Measurements from ENCODE around the gene NOVA2. TPM values are rescaled to one million over a fixed set of nuclear protein-coding genes. Genes with fewer than 3 reads are reported as not detected.

Gene NOVA2, protein sequence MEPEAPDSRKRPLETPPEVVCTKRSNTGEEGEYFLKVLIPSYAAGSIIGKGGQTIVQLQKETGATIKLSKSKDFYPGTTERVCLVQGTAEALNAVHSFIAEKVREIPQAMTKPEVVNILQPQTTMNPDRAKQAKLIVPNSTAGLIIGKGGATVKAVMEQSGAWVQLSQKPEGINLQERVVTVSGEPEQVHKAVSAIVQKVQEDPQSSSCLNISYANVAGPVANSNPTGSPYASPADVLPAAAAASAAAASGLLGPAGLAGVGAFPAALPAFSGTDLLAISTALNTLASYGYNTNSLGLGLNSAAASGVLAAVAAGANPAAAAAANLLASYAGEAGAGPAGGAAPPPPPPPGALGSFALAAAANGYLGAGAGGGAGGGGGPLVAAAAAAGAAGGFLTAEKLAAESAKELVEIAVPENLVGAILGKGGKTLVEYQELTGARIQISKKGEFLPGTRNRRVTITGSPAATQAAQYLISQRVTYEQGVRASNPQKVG
- polyA plus RNA-seq (ENCODE audit: insufficient read length in 3 of 3): 1 to 10 TPM; 2.8 to 4.1 (median 2.9) TPM

DNA sequence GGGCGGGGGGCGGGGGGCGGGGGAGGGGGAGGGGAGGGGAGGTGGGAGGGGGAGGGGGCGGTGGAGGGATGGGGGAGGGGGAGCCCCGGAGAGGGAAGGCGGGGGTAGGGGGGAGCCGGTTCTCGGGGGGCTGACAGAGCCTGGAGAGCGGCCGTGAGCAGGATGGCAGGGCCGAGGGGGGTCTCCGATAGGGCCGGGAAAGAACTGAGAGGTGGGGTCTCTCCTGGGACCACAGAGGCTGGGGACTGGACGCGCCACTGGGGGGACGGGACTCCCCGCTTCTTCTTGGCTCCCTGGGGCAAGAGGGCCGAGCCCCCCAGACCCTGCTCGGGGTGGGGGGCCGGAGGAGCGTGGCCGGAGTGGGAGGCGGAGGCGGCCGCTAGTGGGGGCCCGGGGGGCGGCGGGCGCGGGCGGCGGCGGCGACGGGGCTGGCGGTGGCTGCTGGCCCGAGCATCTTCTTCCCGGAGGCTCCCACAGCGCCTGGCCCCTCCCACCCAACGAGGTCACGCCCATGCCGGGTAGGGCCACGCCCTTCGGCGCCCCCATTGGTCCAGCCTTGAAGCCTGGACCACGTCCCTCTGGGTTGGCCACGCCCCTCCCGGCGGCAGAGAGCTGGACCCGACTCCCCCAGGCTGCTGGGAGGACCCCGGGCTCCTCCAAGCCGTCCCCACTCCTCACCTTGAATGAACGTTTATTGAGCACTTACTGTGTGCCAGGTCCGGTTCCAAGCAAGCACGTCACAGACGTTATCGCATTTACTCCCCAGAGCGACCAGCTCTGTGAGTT is at the start of gene NOVA2:
Gene NOVA2, minus strand, starts transcription at position 313 of the 786 bp plus-strand sequence. CDS start 514 bp downstream, outside the sequence.
- no peak for DNase-seq (ENCODE audit: low read depth in 3 of 3, low spot score in 2 of 3)

DNA sequence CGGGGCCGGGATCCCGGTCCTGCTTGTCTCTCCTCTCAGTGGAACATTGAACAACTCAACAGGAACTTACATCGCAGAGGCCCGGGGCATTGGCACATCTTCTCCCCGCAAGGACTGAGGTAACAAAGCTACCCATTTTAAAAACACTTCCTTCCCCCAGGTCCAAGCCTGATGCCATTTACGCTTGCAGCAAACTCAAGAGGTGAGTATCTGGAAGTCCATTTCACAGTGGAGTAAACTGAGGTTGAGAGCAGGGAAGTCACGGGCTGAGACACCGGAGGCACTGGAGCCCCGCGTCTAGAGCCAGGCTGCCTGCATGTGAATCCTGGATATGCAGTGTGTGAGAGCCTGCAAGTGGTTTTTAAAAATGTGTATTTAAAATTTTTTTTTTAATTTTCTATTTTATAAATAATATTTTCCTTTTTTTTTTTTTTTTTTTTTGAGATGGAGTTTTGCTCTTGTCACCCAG is 49.7 kb upstream of the NOVA2 start:
- DNase-seq (ENCODE audit: low read depth in 3 of 3, low spot score in 2 of 3): no peak

DNA sequence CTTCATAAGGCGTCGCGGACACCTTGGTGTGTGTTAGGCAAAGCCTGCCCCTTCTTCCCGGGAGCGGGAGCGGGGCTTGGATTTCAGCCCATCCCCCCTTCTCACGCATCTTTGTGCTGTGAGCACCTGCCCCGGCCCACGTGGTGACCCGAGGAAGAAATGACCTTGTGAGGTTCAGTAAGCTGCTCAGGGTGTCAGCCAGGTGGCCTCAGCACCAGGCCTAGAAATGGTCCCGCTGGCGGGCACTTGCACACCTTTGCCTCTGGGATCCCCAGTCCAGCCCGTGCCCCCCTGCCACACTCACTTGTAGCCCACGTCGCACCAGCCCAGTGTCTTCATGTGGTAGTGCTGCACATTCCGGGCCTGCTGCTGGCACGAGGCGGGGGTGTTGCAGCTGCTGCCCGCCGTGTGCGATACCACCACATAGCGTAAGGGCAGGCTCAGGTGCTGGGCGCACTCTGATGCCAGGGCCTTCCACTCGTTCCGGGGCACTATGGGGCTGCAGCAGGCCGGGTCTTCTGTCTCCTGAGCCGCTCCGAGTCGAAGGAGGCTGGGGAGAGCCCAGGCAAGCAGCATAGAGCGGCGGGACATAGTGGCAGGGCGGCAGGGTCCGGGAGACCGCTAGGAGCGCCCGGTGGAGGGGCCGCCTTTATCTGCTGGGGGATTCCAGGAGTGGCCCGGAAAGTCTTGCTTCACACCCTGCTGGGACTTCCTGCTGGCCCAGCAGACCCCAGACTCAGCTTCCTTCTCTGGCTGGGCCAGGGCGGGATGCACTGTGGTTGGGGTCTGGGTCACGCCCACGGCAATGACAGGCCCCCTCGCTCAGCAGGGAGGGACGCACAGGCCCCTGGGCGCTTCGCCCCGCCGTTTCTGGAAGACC is 49.0 kb upstream of the NOVA2 start, which contains the start of gene PGLYRP1:
Gene PGLYRP1, minus strand, starts transcription at position 623 of the 880 bp plus-strand sequence. Its CDS starts 32 bp downstream, at position 591.
- DNase-seq (ENCODE audit: low read depth in 3 of 3, low spot score in 2 of 3): no peak

DNA sequence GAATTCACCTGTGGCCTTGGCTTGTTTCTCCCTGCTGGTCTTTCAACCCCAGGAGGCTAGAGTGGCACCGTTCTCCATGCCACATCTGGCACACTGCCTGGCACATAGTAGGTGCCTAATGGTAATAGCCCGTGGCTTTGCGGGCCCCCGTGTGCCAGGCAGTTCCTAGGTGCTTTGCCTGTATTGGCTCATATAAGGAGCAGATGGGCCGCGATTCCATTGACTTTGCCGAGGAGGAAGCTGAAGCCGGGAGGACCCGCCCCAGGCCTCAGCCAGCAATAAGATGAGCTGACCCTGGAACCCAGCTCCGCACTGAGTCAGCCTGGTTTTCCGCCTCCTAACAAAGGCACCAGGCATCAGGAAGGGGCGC is 48.4 kb upstream of the NOVA2 start:
- DNase-seq (ENCODE audit: low read depth in 3 of 3, low spot score in 2 of 3): no peak

DNA sequence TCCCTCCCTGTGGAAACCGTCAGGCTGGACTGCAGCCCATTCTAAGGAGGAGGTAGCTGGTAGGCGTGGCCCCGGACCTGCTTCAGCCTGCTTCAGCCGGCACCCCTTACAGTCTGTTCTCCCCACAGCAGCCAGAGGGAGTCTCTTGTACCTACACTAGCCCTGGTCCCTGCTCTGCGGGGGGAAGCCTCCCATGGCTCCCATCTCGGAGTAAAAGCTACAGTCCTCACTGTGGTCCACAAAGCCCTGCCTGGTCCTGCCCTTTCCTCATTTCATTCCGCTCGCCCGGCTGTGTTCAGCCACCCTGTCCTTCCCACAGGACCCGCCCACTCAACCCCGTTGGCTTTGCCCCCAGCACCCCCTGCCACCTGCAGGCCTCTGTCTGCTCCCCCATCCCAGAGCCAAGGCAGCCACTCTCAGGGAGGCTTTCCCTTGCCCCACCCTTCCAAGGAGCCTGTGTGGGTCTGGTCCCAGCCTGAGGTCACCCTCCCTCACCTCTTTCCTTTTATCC is 47.9 kb upstream of the NOVA2 start:
- DNase-seq (ENCODE audit: low read depth in 3 of 3, low spot score in 2 of 3): no peak

DNA sequence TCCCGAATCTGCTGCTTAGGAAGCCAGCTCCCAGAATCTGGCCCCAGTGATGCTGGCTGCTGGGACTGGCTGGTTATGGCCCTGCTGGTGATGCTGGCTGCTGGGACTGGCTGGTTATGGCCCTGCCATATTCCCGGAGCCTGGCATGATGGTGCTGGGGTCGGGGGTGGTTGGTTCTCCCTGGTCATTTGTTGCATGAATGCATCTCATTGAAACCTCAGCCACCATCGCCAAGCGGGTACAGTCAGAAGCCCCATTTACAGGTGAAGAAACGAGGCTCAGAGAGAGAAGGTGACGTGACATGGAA is 47.1 kb upstream of the NOVA2 start:
- no peak for DNase-seq (ENCODE audit: low read depth in 3 of 3, low spot score in 2 of 3)

DNA sequence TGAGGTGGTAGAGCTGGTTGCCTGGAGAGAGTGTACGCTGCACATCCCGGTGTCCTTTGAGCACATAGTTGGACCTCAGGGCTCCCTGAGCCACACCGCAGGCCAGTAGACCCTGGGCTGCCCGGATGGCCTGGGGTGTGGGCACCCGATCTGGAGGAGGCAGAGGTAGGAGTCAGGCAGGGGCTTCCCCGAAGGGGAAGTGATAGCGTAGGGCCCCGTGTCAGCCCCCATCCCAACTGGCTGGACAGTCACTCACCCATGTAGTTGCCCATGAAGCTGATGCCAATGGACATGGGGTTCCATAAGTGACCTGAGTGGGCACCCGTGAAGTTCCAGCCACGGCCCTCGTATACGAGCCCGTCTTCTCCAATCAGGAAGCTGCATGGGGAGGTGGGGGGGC is 45.6 kb upstream of the NOVA2 start:
- DNase-seq (ENCODE audit: low read depth in 3 of 3, low spot score in 2 of 3): no peak

DNA sequence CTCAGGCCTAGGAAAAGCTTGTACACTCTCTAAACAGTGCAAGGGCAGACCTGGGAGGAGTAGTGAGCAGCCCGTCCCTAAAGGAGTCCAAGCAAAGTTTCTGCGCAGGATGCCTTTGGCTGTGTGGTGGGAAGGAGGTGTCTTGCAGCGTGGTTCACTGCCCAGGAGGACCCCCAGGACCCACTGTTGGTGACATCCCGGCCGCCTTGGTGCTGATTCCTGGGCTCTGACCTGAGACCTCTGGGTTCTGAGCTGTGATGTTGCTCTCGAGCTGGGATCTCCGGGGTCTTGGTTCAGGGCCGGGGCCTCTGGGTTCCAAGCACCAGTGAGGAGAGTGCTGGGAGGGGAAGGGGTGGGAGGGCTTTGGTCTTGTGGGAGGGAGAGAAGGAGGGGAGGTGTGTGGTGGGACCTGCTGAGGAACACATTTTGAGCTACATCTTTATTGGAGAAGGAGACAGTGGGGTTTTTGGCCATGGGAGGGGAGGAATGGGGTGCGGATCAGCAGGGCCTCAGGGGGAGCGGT is 45.1 kb upstream of the NOVA2 start:
- DNase-seq (ENCODE audit: low read depth in 3 of 3, low spot score in 2 of 3): no peak

DNA sequence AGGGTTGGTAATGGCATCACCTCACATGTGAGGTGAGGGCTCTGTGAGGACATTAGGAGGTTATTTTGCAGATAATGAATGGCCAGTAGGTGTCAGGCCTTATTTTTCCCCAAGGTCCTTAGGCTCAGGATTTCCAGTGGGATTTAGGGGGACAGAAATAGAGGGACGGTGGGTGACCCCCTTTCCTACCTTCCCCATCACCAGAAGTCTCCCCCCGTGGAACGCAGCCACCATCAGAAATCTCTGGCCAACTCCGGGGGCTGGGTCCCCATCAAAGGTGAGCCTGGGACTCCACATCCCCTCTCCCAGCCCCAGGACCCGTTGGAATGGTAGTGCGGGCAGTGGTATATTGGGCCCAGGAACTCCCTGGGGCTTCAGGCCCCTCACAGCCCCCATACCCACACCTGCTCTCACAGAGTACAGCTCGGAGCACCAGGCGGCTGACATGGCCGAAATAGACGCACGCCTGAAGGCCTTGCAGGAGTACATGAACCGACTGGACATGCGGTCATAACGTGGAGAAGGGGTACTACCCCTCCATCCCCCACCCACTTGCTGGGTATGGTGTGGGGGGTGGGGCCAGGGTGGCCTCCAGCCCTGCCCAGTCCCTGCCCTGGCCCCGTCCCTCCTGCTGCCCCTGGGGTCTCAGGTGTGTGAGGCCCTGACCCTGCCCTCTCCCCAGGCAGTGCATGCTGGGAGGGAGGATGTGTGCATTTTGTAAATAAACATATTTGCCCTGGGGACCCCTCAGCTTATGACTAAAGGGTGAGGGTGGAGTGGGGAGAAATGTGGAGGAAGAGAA is 44.4 kb upstream of the NOVA2 start:
- no peak for DNase-seq (ENCODE audit: low read depth in 3 of 3, low spot score in 2 of 3)

DNA sequence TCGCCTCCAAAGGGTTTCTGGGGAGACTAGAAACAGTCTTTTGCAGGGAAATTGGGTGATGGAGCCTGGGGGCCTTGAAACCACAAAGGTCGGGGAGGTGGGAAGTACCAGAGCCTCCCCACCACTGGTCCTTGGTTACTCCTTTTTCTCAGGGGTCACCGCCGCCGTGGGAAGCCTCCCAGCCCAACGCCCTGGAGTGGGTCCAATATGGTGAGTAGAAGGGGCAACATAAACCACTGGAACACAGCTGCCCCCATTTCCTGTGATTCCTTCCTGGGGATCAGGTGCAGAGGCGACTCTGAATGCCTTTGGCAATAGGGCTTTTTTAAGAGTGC is 43.4 kb upstream of the NOVA2 start:
- no peak for DNase-seq (ENCODE audit: low read depth in 3 of 3, low spot score in 2 of 3)

DNA sequence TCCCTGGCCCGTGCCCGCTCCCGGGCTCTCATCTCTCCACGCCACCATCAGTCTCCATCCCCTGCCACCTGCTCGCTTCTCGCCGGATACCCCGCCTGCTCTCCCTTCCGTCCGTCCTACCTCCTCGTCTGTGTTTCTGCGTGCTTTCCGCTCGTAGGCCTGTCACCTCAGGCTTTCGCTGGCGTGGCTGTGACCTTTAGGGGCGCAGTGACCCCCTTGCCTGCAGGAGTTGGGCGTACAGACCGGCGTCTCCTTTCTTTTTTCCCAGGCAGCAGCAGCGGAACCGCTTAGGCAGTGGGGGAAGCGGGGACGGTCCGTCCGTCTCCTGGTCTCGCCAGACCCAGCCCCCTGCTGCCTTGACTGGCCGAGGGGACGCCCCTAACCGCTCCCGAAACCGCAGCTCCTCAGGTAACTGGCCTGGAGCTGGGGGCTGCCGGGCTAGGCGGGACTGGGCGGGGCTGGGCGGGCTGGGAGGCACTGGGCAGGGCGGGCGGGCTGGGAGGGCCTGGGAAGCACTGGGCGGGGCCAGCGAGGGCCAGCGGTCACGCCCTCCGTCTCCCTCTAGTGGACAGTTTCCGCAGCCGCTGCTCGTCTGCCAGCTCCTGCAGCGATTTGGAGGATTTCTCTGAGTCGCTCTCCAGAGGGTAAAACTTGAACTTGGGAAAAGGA is 42.9 kb upstream of the NOVA2 start:
- DNase-seq (ENCODE audit: low read depth in 3 of 3, low spot score in 2 of 3): peak in 1 of 3 donors; percentile 54

DNA sequence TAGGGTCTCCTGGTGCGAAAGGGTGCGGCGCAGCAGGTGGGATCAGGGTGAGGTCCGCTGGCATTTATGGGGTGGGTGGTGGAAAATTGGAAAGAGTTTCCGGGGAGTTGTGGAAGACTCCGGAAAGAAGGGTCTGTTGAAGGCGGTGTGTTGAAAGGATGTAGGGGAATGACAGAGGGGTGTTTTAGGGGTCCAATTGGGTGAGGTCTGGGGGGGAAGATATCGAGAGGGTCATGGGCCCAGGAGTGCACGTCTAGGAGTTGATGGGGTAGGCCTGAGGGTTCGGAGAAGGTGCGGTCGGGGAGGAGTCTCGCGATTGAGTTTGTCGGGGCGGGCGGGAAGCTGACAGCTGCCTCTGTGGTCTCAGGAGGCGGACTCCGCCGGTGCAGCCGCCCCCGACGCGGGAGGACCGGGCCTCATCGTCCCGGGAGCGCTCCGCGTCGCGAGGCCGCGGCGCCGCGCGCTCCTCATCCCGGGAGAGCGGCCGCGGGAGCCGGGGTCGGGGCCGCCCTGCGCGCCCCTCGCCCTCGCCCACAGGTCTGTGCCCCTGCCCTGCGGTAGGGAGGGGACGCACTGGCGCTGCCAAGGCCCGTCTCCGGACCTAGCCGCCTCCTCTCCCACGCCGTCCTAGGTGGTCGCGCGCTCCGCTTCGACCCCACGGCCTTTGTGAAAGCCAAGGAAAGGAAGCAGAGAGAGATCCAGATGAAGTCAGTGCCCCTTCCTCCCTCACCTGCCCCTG is 42.2 kb upstream of the NOVA2 start:
- no peak for DNase-seq (ENCODE audit: low read depth in 3 of 3, low spot score in 2 of 3)

DNA sequence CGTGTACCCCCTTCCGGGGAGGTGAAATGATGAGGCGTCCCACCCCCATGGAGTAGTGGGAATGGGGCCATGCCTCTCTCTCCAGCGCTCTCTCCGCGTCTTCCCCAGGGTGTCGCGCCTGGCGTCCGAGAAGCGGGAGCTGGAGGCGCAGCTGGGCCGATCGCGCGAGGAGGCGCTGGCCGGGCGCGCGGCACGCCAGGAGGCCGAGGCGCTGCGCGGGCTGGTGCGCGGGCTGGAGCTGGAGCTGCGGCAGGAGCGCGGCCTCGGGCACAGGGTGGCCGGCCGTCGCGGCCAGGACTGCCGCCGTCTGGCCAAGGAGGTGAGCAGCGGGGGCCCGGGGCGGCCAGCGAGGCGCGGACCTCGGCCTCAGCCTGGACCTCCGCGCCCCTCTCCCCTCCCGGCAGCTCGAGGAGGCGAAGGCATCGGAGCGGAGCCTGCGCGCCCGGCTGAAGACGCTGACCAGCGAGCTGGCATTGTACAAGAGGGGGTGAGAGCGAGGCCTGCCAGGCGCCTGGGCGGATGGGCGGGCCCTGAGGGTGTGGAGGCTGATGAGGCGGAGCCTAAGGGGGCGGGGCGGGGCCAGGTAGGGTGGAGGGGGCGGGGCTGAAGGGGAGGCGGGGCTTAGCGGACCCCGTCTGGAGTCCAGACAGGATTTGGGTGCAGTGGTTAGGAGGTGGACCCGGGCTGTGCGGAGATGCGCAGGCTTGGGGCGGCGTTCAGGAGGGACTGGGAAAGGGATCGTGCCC is 41.4 kb upstream of the NOVA2 start:
- no peak for DNase-seq (ENCODE audit: low read depth in 3 of 3, low spot score in 2 of 3)

DNA sequence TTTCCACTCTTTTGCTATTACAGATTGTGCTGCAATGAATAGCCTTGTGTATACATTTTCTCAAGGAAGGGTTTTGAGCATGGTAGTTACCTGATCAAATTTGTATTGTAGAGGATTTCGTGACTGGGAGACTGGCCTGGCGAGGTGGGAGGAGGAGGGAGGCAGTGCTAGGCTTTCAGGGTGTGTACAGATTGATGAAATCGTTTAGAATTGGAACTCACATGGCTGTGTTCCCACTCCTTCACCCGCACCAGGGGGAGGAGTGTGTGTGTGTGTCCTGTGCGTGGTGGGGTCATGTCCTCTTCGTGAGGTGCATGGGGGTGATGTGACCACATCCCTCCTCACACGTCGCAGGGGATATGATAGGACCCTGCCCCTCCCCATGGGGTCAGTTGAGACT is 40.9 kb upstream of the NOVA2 start:
- no peak for DNase-seq (ENCODE audit: low read depth in 3 of 3, low spot score in 2 of 3)

DNA sequence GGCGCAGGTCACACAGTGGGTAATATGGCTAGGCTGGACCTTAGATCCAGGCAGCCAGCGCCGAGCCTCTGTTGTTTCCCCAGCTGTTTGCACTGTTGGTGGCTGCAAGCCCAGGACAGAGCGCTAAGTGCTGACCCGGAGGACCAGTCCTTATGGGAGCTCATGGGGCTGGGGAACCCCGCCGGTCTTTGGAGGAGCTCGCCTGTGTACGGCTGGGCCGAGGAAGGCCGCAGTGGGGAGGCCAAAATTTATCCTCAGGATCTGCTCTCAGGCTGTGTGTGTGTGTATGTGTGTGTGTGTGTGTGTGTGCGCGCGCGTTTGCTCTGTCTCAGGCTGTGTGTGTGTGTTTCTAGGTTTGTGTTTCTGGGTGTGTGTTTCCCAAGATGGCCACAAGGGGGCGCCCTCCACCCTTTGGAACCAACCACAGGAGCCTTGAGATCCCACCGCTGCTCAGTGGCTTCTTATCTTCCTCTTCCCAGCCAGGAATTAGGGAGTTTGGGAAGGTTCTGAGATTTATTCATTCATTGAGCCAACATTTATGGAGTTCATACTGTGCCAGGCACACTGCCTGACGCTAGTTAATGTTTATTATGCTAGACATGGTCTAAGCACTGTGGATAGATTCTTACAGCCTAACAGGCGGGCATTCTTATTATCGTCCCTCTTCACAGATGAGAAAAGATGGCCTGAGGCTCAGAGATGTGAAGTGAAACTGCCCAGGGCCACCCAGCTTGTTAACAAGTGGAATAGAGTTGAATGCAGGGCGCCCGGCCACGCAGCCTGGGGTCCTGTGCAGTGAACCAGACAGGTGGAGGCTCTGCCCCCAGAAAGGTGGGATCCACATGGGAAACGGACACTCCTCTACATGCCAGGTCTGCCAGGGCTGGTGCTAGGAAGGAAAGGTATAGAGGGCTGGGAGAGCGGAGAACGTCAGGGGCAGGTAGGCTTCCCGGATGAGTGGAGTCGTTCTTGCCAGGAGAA is 36.2 kb upstream of the NOVA2 start:
- DNase-seq (ENCODE audit: low read depth in 3 of 3, low spot score in 2 of 3): no peak

DNA sequence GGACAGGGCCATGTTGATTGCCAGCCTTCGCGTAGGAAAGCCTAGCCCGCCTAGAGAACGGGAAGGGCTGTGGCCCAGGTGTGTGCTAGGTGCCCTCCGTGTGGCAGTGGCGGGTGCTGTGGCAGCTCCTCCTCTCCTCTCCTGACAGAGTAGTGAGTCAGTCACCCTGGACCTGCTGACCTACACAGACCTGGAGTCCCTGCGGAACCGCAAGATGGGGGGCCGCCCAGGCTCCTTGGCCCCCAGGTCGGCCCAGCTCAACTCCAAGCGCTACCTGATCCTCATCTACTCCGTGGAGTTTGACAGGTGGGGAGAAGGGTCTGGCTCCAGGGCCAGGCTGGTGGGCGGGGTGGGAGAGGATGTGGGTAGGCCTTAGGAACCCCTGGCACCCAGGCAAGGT is 32.7 kb upstream of the NOVA2 start:
- DNase-seq (ENCODE audit: low read depth in 3 of 3, low spot score in 2 of 3): no peak

All from right renal cortex interstitium (tissue), 3 donors.